HG02763 (cell line): ENCODE measurements around the gene LRGUK.

Experiments
- ATAC-seq: cut with Tn5 transposase; IDR thresholded peaks from one replicate; pipeline ENCODE4 v1.9.1; 2021; ENCODE audit warnings: mild to moderate bottlenecking, moderate library complexity; ENCODE audit not compliant: unreplicated experiment

The LRGUK gene

DNA sequence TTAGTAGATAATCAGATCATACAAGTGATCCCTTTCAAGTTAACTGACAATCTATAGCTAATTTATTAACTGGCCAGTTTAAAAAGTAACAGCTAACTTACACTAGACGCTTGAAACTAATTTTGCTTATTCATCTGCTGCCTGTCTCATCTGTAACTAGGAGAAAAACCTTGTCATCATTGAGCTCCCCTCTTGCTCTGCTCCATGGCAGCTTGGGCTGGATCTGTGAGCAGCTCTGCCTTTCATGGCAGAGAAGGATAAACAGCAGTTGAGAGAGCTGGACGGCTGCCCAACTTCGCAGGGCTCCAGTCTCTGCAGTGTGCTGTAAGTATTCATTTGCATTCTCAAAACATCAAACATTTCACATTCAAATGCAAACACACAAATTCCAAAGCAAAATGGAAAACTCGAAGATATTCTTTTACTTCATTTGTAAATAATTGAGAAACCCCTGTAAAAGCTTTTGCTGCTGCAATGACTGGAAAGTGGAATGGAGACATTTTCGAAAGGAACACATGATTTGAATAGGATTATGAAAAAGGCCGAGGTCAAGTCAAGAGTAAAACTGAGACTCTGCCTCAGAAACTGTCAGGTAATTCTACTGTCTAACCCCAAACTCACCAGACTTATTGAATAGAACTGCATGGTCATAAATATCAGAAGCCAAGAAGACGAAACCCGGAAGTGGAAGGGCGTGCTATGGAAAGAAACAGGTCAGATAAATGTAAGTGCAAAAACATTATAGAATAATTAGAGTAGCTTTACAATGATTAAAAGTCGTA lies 172.0 kb downstream of the LRGUK start:
- ATAC-seq: no peak

DNA sequence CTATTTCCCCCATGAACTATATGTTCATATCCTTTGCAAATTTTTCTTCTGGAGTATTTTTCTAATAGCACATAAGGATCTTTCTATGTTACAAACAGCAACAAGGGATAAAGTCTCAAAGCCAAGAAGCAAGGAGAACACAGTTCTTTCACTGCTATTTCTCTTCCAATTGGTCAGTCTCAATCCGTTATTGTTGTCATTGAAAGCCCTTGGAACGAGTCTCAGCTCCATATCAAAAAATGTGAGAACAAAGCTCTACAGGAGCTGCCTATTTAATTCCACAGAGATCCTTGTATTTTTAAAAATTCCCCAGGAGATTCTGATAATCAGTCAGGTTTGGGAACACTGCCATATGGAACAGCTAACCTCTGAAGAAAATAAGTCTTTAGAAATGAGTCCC lies 173.8 kb downstream of the LRGUK start:
- ATAC-seq: no peak

DNA sequence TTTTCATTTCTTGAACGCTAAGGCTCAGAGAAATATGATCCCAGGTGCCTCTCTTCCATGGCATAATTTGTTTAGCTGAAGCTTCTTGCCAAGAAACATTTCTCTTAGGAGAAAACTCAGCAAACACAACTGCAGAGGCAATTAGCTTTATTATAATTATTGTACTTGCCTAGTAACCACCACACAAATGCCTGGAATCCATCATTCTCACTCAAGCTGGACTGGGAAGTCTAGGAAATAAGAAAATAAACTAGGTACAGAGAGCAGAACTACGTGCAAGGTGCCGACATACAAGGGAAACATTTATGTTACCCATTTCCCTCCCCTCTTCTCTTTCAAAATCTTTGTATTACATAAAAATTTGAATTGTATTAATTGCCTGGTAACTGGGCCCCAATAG lies 174.5 kb downstream of the LRGUK start:
- ATAC-seq: no peak

DNA sequence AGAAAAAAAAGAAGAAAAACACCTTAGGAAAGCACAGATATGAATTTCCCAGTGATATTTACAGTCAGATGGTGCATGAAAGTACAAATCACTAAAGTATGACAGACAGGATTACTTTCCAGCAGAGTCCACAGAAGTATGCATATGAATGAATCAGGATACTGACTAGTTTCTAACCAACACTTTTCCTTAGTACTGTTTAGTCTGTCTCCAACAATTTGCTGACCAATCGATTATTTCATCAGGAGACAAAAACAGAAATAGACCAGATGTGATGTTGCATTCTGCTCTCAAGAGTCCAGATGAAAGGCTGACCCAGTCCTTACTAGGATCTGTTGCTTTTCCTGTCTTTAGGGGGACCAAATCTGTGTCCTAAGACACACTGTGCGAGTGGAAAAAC lies 175.0 kb downstream of the LRGUK start:
- ATAC-seq: no peak

DNA sequence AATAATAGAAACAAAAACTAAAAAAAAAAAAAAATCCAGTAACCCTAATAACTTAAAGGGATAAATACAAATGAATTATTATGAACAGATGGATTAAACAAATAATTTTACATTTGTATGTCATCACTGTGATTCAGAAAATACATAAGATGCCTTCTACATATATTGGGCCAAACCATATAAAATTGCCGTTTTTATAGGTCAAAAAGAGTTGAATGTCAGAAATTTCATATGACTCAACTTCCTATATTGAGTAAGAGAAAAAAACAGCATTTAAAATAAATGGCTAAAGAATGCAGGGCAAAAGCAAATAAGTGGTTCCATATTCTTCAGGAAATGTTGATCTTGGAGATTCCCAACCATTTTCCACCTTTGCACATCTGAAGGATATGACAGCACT lies 180.2 kb downstream of the LRGUK start:
- no peak for ATAC-seq

DNA sequence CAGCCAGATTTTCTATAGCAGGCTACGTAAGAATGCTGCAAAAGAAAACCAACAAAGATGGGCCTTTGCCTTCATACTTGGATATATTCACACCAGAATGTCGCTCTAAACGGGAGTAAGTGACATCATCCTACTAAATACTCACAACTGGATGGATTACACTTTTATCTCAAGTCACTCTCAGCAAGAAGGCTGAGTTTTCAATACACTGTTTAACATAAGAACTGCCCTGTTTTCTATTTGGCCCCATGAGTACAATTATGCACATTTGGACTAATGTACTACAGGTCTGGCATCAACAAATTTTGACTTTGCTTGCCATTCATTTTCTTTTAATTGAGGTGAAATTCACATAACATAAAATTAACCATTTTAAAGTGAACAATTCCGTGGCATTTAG lies 181.4 kb downstream of the LRGUK start:
- ATAC-seq: no peak

DNA sequence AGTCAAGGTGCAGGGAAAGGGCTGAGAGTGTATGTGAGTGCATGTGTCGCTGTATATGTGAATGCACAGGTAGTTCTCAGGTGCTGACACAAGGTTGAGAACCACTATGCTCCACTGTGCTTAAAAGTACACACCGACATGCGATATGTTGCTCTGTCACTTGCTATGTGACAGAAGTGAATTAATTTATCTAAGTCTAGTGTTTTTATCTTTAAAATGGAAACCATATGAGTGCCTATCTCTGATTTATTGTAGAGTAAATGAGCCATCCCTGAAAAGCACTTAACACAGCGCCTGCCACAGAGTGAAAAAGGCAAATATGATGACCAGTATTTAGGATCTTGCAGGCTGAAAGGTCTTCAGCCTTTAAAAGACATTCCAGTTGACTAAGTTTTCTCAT lies 184.7 kb downstream of the LRGUK start:
- ATAC-seq: no peak

DNA sequence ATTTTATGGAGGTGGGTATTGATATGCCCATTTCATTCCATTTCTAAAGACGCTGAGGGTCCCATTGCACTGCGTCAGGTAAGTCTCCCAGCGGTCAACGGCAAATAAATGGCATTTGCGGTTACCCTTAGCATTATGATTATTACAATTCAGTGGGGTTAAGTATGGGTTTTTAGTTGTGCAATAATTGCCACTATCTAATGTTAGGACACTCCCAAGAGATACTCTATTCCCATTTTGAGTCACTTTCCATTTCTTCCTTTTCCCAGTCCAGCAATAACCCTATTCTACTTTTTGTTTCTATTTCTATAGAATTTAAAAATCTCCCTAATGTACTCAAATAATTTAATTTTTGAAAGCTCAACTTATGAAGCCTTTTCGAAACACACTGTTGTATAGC lies 185.6 kb downstream of the LRGUK start:
- ATAC-seq: no peak

DNA sequence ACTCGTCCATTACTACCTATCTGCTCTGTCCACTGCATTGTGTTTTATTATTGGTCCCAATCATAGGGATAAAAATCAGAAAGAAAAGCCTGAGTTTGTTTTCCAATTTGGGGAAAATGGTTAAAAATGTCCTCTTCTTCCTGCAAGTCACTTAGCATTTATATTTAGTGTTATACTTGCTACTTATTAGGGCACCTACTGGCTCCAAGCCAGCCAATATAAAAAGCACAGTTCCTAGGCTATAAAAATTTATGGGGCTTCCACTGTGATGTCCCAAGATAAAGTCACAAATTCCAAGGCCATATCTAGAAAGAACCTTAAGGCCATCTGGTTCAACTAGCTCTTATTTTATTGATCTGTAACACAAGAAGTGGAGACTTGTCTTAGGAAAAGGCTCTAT lies 186.4 kb downstream of the LRGUK start:
- ATAC-seq: no peak
